Osteoblast (primary cell): ENCODE measurements around the gene POGK. TPM values are rescaled to one million over a fixed set of nuclear protein-coding genes. Genes with fewer than 3 reads are reported as not detected.

Experiments used
- DNase-seq: peaks from one replicate; pipeline ENCODE4 v3.0.0; 2011; ENCODE audit warnings: low spot score, mixed read lengths; ENCODE audit not compliant: insufficient read length; ENCODE audit errors: missing footprints
- H2AFZ ChIP-seq: 2 replicates; pipeline ENCODE4 v1.6.0; 2011; ENCODE audit warnings: mild to moderate bottlenecking, low read length
- H3K27ac ChIP-seq: 2 replicates; pipeline ENCODE4 v1.5.1; 2011; ENCODE audit warnings: mild to moderate bottlenecking, low read depth, low read length, moderate library complexity
- H3K27me3 ChIP-seq: 2 replicates; pipeline ENCODE4 v1.6.0; 2012; ENCODE audit warnings: mild to moderate bottlenecking, control low read depth, inconsistent platforms, low read length, moderate library complexity; ENCODE audit not compliant: insufficient read depth
- H3K36me3 ChIP-seq: 2 replicates; pipeline ENCODE4 v1.5.1; 2011; ENCODE audit warnings: mild to moderate bottlenecking, low read length, control low read depth, moderate library complexity; ENCODE audit not compliant: insufficient read depth
- H3K4me1 ChIP-seq: 2 replicates; pipeline ENCODE4 v1.5.1; 2011; ENCODE audit warnings: mild to moderate bottlenecking, low read length, control low read depth, moderate library complexity; ENCODE audit not compliant: insufficient read depth
- H3K4me2 ChIP-seq: 2 replicates; pipeline ENCODE4 v1.6.0; 2011; ENCODE audit warnings: mild to moderate bottlenecking, low read length; ENCODE audit not compliant: insufficient read depth
- H3K4me3 ChIP-seq: fragments of 200-600 bp; sonication (generic); 3 replicates; pipeline ENCODE4 v1.5.1; 2012; ENCODE audit warnings: mild to moderate bottlenecking, low read length, inconsistent platforms; ENCODE audit not compliant: insufficient read depth
- H3K79me2 ChIP-seq: 2 replicates; pipeline ENCODE4 v1.6.0; 2012; ENCODE audit warnings: mild to moderate bottlenecking, low read length, control low read depth, inconsistent platforms; ENCODE audit not compliant: insufficient read depth
- H3K9me3 ChIP-seq: 2 replicates; pipeline ENCODE4 v1.5.1; 2011; ENCODE audit warnings: low read depth, low read length, control low read depth
- H4K20me1 ChIP-seq: 2 replicates; pipeline ENCODE4 v1.6.0; 2012; ENCODE audit warnings: mild to moderate bottlenecking, low read length, control low read depth; ENCODE audit not compliant: insufficient read depth
- CTCF ChIP-seq: IDR thresholded peaks from 2 replicates; pipeline ENCODE4 v1.5.1; 2011; ENCODE audit warnings: mild to moderate bottlenecking, low read depth, low read length, moderate library complexity; ENCODE audit errors: extremely low read depth
- total RNA-seq: library from RNA; depleted of rRNA; stranded (reverse); fragments of >200 nt; gene quantifications from 2 replicates; pipeline ENCODE4 v1.2.3, GENCODE V29; 2012

POGK gene
- total RNA-seq, 1 donor: 30.0 TPM

GRCh38 chr1:166857995-166858394 lies 18.7 kb downstream of the POGK start:
- Histone ChIP-seq H3K27me3 (no peaks in the 10 kb centered on the region), H2AFZ (no peak overlapping the region), H4K20me1 (peaks cover 8% of the 10 kb centered on the region), H3K4me2 (no peak overlapping the region), H3K9me3 (no peaks in the 10 kb centered on the region), H3K79me2 (peaks cover 2% of the 10 kb centered on the region), H3K4me3 (no peak overlapping the region), H3K4me1 (no peaks in the 10 kb centered on the region), H3K36me3 (peaks cover 58% of the 10 kb centered on the region), H3K27ac (no peak overlapping the region)
- DNase-seq: no peak
- TF ChIP-seq CTCF: no peak

GRCh38 chr1:166858726-166859419 lies 19.6 kb downstream of the POGK start:
- Histone ChIP-seq H3K27me3 (no peaks in the 10 kb centered on the region), H3K27ac (no peak overlapping the region), H3K79me2 (peaks cover 2% of the 10 kb centered on the region), H4K20me1 (peaks cover 8% of the 10 kb centered on the region), H3K4me3 (no peak overlapping the region), H3K36me3 (peaks cover 57% of the 10 kb centered on the region), H3K4me2 (no peak overlapping the region), H3K9me3 (no peaks in the 10 kb centered on the region), H3K4me1 (no peaks in the 10 kb centered on the region), H2AFZ (no peak overlapping the region)
- no peak for TF ChIP-seq CTCF
- no peak for DNase-seq

GRCh38 chr1:166859597-166859996 lies 20.3 kb downstream of the POGK start:
- no peak for TF ChIP-seq CTCF
- Histone ChIP-seq H3K36me3 (peaks cover 60% of the 10 kb centered on the region), H3K9me3 (no peaks in the 10 kb centered on the region), H3K4me1 (no peaks in the 10 kb centered on the region), H3K4me2 (no peak overlapping the region), H3K79me2 (peaks cover 2% of the 10 kb centered on the region), H3K27me3 (no peaks in the 10 kb centered on the region), H3K4me3 (no peak overlapping the region), H4K20me1 (peaks cover 4% of the 10 kb centered on the region), H3K27ac (no peak overlapping the region), H2AFZ (no peak overlapping the region)
- DNase-seq: no peak

- peaks cover 21% of the 10 kb centered on the region for H3K79me2 ChIP-seq
- H3K9me3 ChIP-seq: no peaks in the 10 kb centered on the region
- no peak for DNase-seq
- H4K20me1 ChIP-seq: no peaks in the 10 kb centered on the region
- H3K4me3 ChIP-seq: no peak overlapping the region
- H3K4me2 ChIP-seq: no peak overlapping the region
- H2AFZ ChIP-seq: no peak overlapping the region
- H3K4me1 ChIP-seq: no peaks in the 10 kb centered on the region
- no peak for TF ChIP-seq CTCF
- H3K36me3 ChIP-seq: peaks cover 35% of the 10 kb centered on the region
- no peaks in the 10 kb centered on the region for H3K27me3 ChIP-seq
- H3K27ac ChIP-seq: no peak overlapping the region
Observed at GRCh38 chr1:166865926-166866325, 26.7 kb downstream of the POGK start.
